Limb (tissue), 2 donors: Measurements from ENCODE around the gene CADPS.

Experiments
- DNase-seq, 2 donors: peaks; one replicate each; pipeline ENCODE4 v3.0.0-alpha.2; 2016; ENCODE audit errors: extremely low spot score in 2 of 2

The CADPS gene

GRCh38 chr3:62559831-62560445 is 315.3 kb downstream of the CADPS start:
- DNase-seq = peak in 1 of 2 donors; percentile 44

- DNase-seq = peak; percentile 13 to 45
Measured at GRCh38 chr3:62558549-62559112, 316.6 kb downstream of the CADPS start.

GRCh38 chr3:62557983-62558382 is 317.2 kb downstream of the CADPS start:
- DNase-seq = no peak

GRCh38 chr3:62557450-62557849 is 317.8 kb downstream of the CADPS start:
- no peak for DNase-seq

- DNase-seq = no peak
Measured at GRCh38 chr3:62556121-62556815, 318.9 kb downstream of the CADPS start.

GRCh38 chr3:62554264-62554799 is 320.9 kb downstream of the CADPS start:
- no peak for DNase-seq

- no peak for DNase-seq
Measured at GRCh38 chr3:62553811-62554210, 321.4 kb downstream of the CADPS start.

- no peak for DNase-seq
Measured at GRCh38 chr3:62551556-62551955, 323.7 kb downstream of the CADPS start.

GRCh38 chr3:62550439-62550838 is 324.8 kb downstream of the CADPS start:
- no peak for DNase-seq

GRCh38 chr3:62548528-62549205 is 326.5 kb downstream of the CADPS start:
- no peak for DNase-seq

GRCh38 chr3:62546266-62546665 is 328.9 kb downstream of the CADPS start:
- DNase-seq = no peak

- no peak for DNase-seq
Measured at GRCh38 chr3:62542185-62542584, 333.0 kb downstream of the CADPS start.

- DNase-seq = no peak
Measured at GRCh38 chr3:62539762-62540161, 335.5 kb downstream of the CADPS start.

GRCh38 chr3:62538691-62539356 is 336.4 kb downstream of the CADPS start:
- no peak for DNase-seq

- DNase-seq = no peak
Measured at GRCh38 chr3:62534326-62534725, 340.9 kb downstream of the CADPS start.

- DNase-seq = no peak
Measured at GRCh38 chr3:62532796-62533195, 342.4 kb downstream of the CADPS start.

- no peak for DNase-seq
Measured at GRCh38 chr3:62531981-62532380, 343.2 kb downstream of the CADPS start.

GRCh38 chr3:62531493-62531892 is 343.7 kb downstream of the CADPS start:
- DNase-seq = no peak

GRCh38 chr3:62529230-62529629 is 346.0 kb downstream of the CADPS start:
- peak; percentile 6 to 41 for DNase-seq

GRCh38 chr3:62527474-62527873 is 347.7 kb downstream of the CADPS start:
- DNase-seq = no peak

- DNase-seq = peak in 1 of 2 donors; percentile 1
Measured at GRCh38 chr3:62525281-62525680, 349.9 kb downstream of the CADPS start.

GRCh38 chr3:62523672-62524071 is 351.5 kb downstream of the CADPS start:
- DNase-seq = no peak
